Uterine smooth muscle cell (primary cell): ENCODE measurements around the gene SPTLC3. TPM values are rescaled to one million over a fixed set of nuclear protein-coding genes. Genes with fewer than 3 reads are reported as not detected.

ENCODE experiments used
- total RNA-seq: library from RNA; depleted of rRNA; stranded (reverse); fragments of >200 nt; gene quantifications from 2 replicates; pipeline ENCODE4 v1.2.3, GENCODE V29; 2014

Gene SPTLC3
- total RNA-seq = 3.0 and 4.0 TPM in 2 replicates

DNA sequence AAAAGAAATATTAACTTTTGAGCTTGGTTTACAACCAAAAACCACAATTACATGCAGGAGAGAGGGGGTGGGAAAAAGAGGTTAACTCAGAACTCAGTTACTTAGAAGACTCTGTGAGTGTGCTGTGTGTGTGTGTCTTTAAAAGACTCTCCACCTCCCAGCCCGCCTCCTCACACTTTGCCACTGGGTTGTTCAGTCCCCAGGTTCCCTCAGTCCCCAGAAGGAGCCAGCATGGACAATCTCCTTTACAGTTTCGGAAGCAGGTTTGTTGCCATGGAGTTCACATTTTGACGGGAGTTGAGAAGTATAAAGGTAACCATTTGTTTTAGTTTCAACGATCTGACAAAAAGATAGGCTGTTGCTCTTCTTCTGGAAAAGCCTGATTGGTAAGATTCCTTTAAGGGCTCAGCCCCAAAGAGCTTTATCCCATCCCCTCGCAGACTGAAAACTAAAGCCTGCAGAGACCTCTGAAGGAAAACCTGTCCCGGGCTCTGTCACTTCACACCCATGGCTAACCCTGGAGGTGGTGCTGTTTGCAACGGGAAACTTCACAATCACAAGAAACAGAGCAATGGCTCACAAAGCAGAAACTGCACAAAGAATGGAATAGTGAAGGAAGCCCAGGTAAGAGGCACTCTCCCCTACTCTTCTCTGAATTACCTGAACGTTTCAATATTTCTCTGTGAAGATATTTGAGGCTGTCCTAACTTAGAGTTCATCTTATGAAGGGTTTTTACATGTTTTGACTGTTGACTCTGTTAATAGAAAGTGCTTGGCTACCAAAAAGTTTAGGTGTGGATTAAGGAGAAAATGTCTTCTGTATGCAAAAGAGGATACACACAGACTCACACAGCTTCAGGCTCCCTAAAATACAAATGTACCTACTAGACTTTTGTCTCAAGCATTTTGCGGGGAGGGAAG lies at the start of gene SPTLC3:
TSS of gene SPTLC3 (plus strand) at position 212 of the 921 bp plus-strand sequence. CDS start at position 508, 296 bp downstream.

Other genes starting within 250 kb of the SPTLC3 start
- 0.25 and 0.33 TPM in 2 replicates for gene ISM1, start 212.3 kb downstream of the SPTLC3 start, total RNA-seq